NCI-H2029 (cell line): ENCODE data around the gene NPHP4.

Experiments used
- DNase-seq: peaks from one replicate; lab custom pipeline; 2025; lab: John Stamatoyannopoulos, UW

The NPHP4 gene

DNA sequence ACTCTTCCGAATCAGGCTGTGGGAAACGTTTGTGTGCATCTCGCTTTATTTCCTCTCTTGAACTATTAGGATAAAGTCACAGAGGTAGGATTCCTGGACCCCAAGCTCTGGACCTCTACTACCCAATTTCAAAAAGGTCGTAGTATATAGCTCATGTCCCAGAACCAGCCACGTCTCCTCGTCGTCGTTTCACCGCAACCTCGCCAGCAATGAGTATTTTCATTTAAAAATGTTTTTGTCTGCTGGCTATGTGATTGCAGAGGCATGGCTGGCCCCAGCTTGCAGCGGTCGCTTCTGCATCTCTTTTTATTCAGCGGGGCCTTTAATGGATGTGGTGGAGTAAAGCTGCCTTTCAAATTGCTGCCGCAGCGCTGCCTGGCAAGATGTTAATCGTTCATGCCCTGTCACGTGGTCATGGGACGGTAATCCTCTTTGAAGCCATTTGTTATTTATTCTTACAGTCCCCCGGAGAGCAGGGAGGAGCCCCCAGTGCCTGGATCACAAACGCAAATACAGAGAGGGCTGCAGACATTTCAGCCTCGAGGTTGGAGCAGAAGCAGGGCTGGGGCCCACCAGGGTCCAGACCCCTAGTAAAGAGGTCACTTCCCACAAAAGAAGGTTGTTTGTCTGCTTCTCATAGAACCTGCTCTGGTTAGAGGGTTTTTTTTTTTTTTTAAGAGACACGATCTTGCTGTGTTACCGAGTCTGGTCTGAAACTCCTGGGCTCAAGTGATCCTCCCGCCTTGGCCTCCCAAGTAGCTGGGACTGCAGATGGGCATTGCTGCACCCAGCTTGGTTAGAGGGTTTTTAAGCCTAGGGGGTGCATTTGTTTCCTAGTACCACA, 11.6 kb upstream of the NPHP4 start:
- DNase-seq, result no peak

DNA sequence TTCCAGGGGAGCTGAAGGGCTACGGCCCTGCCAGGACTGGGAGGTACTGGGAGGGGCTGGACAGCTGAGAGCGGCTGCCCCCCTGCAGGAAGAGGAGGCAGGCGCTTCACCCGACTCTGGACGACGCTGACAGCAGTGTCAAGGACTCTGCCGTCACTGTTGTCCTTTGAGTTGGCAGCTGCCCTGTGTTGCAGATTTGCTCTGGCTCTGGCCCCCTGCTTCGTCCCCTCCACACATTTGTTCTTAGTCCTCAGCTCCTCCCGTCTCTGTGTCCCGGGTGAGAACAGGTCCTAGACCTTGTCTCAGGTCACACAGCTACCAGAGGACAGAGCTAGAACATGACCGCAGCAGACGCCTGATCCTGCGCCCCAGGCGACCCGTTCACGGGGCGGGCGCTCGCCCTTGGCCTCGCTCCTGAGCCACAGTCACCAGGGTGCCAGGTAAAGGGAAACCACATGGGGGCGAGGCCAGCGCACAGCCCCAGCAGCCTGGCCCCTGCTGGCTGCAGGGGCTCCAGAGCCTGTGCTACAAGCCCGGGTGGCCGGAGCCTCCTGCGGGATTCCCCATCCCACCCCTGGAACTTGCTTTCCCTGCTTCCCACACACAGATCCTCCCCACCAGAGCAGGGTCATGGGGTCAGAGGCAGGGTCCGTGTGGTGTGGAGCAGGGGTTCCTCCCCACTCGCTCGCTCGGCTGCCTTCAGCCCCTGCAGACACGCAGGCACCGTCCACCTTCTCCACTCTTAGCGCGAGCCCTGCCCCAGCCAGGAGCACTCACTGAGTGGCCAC, 10.7 kb upstream of the NPHP4 start:
- DNase-seq, result peak; percentile 26

DNA sequence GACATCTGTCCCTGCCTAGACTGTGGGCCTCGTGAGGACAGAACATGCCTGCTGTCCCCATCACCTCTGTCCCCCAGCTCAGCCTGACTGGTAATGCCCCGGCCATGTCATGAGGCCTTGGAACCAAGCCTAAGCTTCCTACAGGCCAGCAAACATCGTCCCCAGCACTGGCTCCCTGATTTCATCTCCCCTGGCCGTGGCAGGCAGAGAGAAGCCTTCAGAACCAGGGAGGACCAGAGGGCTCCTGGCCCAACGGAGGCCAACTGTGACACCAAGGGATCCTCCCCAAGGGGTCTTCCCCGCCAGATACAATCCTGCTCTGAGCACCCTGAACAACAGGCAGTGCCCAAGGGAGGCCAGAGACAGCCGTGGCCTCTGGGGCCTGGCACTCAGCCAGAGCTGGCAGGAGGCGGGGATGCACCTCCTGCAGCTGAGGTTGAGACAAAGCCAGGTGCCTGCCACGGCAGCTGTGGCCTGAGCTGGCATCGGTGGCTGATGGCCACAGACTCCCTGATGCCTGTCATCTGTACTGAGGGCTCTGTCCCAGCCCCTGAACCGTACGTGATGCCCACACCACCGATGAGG, 9.9 kb upstream of the NPHP4 start:
- peak; percentile 73 for DNase-seq

DNA sequence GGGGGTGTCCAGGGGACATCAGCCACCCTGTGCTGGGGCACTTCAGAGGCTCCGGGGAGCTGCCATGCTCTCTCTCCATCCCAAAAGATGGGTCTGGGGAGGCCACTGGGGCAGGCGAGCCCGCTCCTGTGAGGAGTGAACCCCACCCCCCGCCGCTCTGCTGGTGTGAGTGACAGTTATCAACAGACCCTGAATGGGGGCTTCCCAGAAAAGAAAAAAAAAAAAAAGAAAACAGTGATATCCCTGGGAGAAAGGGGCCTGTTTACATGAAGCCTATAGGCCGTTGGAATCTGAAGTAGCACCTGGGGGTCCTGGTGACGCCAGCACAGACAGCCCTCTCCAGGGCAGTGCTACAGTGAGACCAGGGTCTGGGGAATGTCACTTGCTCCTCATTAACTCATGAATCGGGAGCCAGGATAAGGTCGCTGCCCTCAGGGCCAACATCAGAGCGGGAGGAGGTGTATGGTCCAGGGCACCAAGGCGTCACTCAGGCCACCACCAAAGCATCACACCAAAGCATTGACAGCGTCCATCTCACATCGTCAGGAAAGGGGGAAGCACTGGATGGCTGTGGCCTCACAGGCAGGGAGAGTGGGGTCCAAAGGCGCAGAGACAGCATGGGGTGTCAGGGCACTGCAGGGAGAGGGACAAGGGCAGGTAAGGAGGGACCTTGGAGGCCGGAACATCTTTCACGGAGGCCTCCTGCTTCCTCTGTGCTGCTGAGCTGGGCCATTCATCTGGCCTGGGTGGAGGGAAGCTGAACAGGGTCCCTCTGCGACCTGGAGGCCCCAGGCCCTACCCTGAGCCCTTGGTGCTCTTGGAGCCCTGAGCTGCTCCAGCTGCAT, 8.4 kb upstream of the NPHP4 start:
- no peak for DNase-seq

DNA sequence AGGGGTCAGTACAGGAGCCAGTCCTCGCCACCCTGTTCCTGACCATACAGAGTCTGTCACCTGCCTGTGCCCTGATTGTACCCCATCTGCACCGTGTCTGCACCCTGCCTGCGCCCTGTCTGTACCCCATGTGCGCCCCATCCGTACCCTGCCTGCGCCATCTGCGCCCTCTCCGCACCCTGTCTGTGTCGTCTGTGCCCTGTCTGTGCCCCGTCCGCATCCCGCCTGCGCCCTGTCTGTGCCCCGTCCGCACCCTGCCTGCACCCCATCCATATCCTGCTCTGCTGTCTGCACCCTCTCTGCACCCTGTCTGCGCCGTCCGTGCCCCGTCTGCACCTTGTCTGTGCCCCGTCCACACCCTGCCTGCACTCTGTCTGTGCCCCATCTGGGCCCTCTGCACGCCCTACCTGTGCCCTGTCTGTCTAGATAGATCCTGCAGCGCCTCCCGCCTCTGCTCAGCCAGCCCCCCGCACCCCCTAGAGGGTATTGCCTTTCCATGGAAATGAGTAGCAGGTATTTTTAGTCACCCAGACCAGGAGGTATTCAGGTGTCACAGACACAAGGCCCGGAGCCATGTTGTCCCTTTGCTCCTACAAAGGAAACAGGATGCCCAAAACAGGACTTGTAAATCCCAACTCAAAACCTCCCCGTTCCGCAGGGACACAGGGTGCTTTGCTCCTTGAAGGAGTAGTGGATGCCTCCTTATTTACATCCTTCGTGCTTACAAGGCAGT, 7.7 kb upstream of the NPHP4 start:
- no peak for DNase-seq

DNA sequence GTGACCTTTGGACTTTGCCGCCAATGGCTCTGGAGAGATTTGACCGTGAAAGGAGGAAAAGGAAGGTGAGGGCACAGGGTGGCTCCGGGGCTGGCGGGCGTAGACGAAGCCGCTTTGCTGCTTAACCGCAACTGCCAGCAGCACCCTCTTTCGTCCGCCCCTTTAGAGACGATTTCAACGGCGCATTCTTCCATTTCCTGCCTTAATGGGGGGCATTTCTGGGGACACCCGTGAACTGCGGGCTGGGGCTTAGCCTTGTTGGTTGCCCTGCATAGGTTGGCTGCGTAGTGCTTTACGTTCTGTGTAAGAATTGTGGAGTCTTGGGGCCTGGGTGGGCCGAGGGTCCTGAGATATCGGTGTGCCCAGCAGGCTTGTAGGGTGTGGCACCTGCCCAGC, 6.7 kb upstream of the NPHP4 start:
- DNase-seq, result no peak

DNA sequence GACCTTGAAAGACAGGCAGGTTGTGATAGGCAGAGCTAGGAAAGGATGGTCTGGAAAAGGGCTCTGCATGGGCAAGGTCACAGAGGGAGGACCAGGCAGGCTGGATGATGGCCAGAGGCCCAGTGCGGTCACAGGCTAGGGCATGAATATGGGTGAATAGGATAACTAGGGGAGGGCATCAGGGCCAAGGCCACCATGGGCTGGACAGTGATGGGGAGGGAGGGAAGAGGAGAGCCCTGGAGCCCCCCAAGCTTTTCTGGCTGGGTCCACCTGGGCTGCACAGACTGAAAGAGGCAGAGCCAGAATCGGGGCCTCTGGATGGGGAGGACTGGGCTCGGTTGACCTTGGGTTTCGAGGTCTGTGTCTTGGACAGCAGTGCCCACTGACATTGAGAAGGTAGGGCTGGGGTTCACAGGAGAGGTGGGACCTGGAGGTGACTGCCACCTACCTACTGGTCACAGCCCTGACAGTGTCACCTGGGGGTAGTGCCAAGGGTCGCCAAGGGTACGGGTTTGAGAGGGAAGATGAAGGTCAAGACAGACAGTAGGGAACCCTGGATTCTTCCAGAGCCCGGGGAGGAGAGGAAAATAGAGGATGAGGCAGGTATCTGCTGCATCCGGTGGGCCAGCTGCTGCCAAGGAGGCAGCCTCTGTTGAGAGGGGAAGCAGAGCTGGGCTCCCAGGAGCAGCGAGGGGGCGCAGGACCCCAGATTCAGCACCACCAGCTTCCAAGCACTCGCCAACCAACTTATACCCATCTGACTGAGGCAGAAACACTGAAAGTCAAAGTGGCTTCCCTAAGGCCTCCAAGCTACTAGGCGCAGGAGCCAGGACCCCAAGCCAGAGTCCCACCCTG, 6.1 kb upstream of the NPHP4 start:
- no peak for DNase-seq

DNA sequence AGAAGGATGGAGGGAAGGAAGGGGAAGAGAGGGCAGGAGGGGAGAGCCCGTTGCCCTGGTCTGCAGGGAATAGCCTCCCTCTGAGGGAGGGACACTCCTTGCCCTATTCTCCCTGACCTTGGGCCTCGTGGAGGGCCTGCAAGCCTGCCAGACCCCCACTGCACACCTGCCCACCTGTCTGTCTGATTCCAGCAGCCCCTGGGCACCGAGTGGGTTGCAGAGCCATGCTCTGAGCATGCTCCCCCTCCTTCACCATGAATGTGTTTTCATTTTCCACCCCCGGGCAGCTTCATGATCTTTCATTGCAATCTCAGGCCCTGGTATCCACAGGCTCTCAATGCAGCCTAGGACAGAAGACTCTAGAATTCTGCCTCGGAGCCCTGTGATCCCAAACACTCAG, 5.1 kb upstream of the NPHP4 start:
- DNase-seq, result no peak

DNA sequence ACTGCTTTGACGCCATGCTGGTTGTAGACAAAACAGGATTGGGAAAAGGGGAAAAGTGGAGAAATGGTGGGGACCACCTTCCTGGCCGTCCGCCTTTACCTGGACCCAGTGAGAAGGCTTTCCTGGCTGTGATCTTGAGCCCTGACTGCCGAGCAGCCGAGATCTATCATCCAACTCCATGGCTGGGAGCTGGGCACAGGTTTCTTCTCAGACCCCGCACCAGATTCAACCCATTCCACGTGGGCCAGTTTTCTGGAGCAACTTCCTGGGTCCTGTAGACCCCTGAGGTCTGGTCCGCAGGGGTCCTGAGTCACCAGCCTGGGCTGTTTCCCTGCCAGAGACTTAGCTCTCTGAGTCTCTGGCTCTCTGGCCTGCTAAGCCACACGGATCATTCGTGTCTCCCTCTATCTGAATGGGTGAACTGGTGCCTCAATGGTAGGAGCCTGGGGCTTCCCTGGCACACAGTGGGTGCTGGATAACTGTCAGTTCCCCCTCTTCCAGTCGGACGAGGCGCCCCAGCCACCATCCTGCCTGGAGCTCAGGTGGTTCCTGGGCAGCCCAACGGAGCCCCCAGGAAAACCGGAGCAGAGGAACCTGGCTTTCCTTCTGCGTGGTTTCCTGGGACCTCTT, 4.5 kb upstream of the NPHP4 start:
- no peak for DNase-seq

DNA sequence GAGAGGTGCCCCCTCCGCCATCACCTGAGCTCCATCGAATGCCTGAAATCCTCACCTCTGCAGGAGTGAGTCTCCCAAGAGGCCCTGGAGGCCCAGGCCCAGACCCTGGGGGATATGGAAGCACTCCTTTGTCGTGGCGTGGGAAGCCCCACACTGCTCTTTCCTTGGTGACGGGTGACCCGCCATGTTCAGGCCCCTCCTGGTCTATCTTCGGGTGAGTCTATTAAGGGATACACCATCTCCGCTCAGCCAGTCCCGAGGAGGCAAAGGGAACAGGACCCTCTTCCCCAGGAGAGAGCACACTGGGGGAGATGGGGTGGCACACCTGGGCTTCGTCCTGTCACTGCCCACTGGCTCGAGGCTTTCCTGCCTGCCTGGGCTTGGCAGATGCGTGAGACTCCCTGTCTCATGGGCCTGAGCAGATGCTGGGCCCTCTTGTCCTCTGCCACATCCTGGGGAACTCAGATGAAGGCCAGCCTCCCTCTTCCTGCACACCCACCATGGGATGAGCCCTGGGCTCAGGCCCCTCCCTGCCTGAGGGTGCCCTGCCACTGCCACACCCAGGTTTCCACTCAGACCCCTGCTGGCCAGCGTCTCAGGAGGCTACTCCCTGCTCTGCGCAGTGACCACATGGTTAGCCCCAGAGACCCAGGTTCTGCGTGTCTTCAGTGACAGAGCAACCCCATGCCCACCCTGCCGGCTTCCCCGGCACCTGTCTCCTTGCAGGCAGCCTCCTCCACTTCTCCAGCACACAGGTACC, 3.8 kb upstream of the NPHP4 start:
- no peak for DNase-seq

DNA sequence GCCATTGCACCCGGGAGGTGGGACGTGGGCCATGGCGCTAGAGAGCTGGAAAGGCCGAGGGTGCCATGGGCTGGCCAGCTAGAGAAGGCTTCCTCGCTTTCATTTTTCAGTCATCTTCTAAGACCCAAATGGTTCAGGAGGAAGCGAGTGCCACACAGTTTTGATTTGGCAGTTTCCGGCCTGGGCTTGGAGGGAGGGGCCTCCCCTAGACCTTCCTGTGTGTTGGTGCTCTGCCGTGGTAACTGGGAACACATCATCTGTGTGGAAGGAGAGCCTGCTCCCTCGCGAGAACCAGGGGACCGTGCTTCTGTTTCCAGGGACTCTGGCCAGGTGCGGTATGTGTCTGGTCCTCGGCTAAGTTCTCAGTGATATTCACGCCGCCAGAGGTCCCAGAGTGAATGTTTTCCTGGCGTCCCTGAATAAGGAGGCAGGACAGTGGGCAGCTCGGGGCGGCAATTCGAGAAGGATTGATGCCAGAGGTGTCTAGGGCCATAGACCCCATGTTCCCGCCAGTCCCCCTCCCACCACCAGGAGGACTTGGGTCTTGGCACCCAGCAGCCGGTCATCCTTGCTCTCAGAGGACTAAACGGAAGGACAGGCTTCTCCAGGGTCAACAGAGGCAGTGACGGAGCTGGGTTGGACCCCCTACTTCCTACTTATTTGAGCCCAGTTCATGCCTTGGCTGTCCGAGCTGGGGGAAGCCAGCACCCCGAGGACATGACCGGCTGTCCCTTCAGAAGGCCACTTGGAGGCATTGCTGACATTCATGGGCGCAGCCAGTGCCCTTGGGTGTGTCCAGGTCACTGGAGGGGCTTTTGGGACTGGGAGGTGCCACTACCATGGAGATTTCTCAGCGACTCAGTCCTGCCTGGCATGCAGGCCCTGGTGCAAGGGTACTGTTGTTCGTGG, 2.7 kb upstream of the NPHP4 start:
- no peak for DNase-seq

DNA sequence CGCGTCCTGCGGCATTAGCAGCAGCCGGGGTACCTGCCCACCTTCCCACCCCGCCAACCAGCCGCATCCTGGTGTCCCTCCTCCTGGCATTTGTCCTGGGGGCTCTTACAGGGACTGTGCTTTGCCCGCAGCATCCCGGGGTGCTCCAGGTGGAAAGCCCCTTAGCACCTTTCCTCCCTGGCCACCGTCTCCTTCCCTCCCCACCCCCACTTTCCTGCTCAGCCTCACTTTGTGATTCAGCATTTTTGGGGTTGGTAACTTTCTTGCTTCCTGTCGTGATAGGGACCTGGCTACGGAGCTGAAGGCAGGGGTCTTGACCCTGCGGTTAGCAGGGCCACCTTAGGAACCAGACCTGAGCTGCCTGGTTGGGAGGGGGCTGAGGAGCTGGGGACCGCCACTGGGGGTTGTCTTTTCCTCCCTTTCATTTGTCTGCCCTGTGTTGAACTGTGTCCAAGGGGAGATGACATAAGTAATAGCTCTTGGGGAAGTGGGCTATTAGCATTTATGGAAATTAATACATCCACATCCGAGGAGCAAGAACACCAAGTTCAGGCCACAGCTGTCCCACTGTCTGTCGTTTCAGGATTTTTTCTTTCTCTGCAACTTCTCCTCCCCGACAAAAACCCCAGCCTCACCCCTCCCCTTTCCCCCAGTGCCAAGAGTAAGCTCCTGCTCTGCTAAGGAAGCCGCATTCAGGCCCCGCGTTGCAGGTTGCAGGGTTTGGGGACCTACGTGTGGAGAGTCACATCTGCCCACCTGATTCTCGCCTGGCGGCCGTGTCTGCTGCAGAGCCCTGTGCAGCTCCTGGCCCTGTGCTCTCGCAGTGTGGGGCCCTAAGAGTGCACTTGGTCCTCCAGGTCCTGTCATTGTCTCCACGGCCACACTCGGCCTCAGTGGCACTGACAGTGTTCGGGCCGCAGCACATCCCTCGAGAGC, 1.6 kb upstream of the NPHP4 start:
- DNase-seq, result no peak

DNA sequence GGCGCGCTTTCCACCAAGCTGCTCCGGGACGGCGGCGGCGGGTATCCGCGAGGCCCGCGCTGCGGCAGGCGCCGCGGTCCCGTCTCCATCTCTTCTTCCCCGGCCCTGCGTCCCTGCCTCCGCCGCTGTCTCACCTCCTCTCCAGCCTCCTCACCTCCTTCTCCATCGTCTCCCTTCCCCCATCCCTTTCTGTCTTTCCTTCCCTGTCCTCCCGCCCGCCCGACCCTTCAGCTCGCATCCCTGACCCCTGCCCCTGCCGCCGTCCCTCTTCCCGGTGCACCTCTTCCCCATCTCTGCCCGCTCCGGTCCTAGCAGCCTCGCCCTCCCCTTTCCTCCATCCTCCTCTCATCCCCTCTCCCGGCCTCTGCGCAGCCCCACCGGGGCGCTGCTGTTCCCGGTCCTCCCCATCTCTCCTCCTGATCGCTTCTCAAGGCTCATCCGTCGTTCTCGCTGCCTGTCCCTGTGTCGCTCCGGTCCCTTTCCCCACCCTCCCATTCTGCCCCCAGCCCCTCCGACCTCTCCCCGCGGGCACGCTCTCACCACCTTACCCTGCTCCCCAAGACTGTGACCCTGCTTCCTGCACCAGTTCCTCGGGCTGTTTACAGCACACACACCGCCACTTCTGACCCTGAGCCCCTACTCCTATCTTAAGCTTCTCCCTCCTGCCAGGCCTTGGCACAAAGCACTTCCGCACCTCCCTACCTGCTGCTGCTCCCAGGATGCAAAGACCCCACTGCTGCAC, 760 bp upstream of the NPHP4 start:
- DNase-seq, result no peak

DNA sequence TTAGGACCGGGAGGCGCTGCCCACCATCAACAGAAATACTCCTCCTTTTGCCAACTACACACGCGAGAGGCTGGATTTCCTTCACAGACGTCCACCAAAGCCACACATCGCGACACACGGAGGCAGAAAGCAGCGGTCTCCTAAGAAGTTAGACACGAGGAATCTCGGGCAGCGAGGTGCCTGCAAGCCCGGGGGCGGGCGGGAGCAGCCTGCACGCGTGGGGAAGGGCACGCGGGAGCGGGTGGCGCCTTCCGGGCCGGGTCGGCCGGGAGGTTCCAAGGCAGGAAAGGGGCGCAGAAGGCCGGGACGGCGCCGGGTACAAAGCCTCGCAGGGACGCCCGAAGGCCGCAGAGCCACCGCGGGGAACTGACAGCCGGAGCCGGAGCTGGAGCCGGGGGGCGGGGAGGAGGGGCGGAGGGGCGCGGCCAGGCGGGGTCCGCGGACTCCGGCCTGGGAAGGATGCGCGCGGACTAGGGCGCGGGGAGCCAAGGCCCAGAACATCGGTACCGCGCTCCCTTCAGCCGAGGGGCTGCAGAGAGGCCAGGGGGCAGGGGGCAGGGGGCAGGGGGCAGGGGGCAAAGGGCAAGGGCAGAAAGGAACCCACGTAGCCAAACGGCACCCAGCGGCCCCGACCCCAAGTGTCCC, 722 bp downstream of the NPHP4 start:
- DNase-seq, result no peak

DNA sequence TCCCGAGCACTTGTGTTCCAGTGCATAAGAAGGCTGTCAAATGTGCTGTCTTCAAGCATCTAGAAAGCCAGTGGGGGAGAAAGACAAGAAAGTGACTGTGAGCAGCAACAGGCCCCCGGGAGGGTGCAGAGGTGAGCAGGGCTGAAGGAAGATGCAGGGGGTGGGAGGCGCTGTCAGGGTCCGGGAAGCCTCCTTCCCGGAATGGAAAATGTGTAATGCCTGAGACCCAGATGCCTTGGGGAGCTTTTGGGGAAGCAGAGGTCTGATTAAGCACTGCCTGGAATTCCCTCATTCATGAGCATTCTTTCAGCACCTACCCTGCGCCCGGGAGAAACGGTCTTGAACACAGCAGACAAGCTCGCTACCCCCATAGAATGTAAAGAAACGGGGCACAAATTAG, 1.3 kb downstream of the NPHP4 start:
- no peak for DNase-seq

DNA sequence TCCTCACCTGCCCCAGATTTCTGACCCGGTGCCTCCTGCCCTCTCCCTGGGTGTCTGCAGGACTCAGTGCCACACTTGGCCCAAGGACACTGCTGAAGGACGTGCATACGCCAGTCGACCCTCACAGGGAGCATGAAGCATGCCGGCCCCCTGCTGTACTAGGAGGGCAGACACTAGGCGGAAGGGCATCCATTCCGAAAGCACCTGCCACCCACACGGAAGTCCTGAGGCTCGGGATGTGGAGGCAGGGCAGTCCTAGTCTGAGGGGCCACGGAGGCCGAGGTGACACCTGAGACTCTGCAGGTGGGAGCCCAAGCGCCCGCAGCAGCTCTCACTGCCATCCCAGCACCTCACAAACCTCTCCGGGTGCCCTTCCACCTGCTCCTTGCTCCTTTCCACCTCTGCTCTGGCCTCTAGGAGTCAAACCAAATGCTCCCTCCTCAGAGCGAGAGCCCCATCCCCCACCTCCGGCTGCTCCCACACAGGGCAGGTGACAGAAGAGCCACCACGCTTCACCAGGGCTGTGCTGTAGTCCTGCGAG, 2.4 kb downstream of the NPHP4 start:
- DNase-seq, result no peak
